GM19238 (cell line): ENCODE results near the gene STARD9.

ENCODE experiments used
- DNase-seq: peaks from one replicate; pipeline ENCODE4 v3.0.0; 2011; ENCODE audit warnings: low spot score; ENCODE audit not compliant: insufficient read length

STARD9 gene

GRCh38 chr15:42727750-42728381, 152.5 kb downstream of the STARD9 start:
- DNase-seq, result no peak

GRCh38 chr15:42728560-42728959, 153.2 kb downstream of the STARD9 start:
- DNase-seq, result no peak

GRCh38 chr15:42728972-42729371, 153.6 kb downstream of the STARD9 start:
- DNase-seq, result no peak

- DNase-seq, result no peak
Observed at GRCh38 chr15:42729409-42729808, 154.0 kb downstream of the STARD9 start.

GRCh38 chr15:42730135-42730534, 154.7 kb downstream of the STARD9 start:
- DNase-seq, result no peak

- DNase-seq, result no peak
Observed at GRCh38 chr15:42730536-42730935, 155.1 kb downstream of the STARD9 start.

GRCh38 chr15:42731461-42731860, 156.1 kb downstream of the STARD9 start:
- no peak for DNase-seq

GRCh38 chr15:42732095-42732827, 156.9 kb downstream of the STARD9 start:
- DNase-seq, result no peak

- DNase-seq, result no peak
Observed at GRCh38 chr15:42733027-42733426, 157.6 kb downstream of the STARD9 start.

- no peak for DNase-seq
Observed at GRCh38 chr15:42734076-42734672, 158.8 kb downstream of the STARD9 start.

- no peak for DNase-seq
Observed at GRCh38 chr15:42735382-42736165, 160.2 kb downstream of the STARD9 start.

- DNase-seq, result peak; percentile 43
Observed at GRCh38 chr15:42736178-42736792, 160.9 kb downstream of the STARD9 start.

- peak; percentile 98 for DNase-seq
Observed at GRCh38 chr15:42736793-42737528, 161.6 kb downstream of the STARD9 start, which contains the start of gene CDAN1. Gene CDAN1, minus strand, starts transcription at chr15:42737128. Its CDS starts 26 bp downstream, at chr15:42737102.

GRCh38 chr15:42737529-42738328, 162.3 kb downstream of the STARD9 start:
- DNase-seq, result no peak

- DNase-seq, result no peak
Observed at GRCh38 chr15:42741710-42742109, 166.3 kb downstream of the STARD9 start.

- no peak for DNase-seq
Observed at GRCh38 chr15:42742149-42742548, 166.7 kb downstream of the STARD9 start.

GRCh38 chr15:42744195-42744594, 168.8 kb downstream of the STARD9 start:
- no peak for DNase-seq

- DNase-seq, result no peak
Observed at GRCh38 chr15:42749266-42749665, 173.9 kb downstream of the STARD9 start.

GRCh38 chr15:42750306-42750705, 174.9 kb downstream of the STARD9 start:
- DNase-seq, result no peak

- no peak for DNase-seq
Observed at GRCh38 chr15:42759093-42759492, 183.7 kb downstream of the STARD9 start.
